ENCODE data around the gene TMEFF2.

GRCh38 chr2:192117705-192118104 lies 77.0 kb downstream of the TMEFF2 start:
- no peak for TF ChIP-seq CTCF (conservative IDR thresholded peaks at IDR 0.05; ENCODE audit: low read length)
- TF ChIP-seq EZH2phosphoT487 (IDR thresholded peaks at IDR 0.05; ENCODE audit: borderline replicate concordance): no peak

Measured in Loucy (cell line).